BJ (cell line): ENCODE results near the gene OLFML1. TPM values are rescaled to one million over a fixed set of nuclear protein-coding genes. Genes with fewer than 3 reads are reported as not detected.

Experiments
- CTCF ChIA-PET: fragments of 350-600 bp; formaldehyde crosslinking; extraction: SDS; loops from one replicate; lab custom pipeline; 2021; ENCODE audit warnings: antibody characterized with exemption, inconsistent platforms; lab: Yijun Ruan, JAX
- POLR2A ChIA-PET: fragments of 300-600 bp; sonication (Branson Sonifier 250); formaldehyde crosslinking; extraction: SDS; loops from one replicate; lab custom pipeline; 2021; ENCODE audit warnings: antibody characterized with exemption; lab: Charles Lee
- DNase-seq: peaks from one replicate; pipeline ENCODE4 v3.0.0-alpha.2; 2011; ENCODE audit warnings: low read depth
- H3K27me3 ChIP-seq: 2 replicates; pipeline ENCODE4 v1.6.0; 2011; ENCODE audit warnings: low read length; ENCODE audit not compliant: control insufficient read depth, insufficient read depth
- H3K36me3 ChIP-seq: 2 replicates; pipeline ENCODE4 v1.5.1; 2011; ENCODE audit warnings: low read length; ENCODE audit not compliant: control insufficient read depth, insufficient read depth
- H3K4me3 ChIP-seq: 2 replicates; pipeline ENCODE4 v1.5.1; 2011; ENCODE audit warnings: low read depth, mild to moderate bottlenecking, control low read depth, low read length
- polyA plus RNA-seq: library from polyadenylated mRNA; depleted of rRNA; stranded (reverse); fragments of >200 nt; gene quantifications from 2 replicates; pipeline ENCODE4 v1.2.3, GENCODE V29; 2011
- TF ChIP-seq, protein P1 (sequence below): IDR thresholded peaks from 2 replicates; pipeline ENCODE4 v1.5.1; 2011; ENCODE audit warnings: low read depth, mild to moderate bottlenecking, control low read depth, inconsistent platforms, low read length, moderate library complexity; ENCODE audit not compliant: insufficient read depth

Gene OLFML1
- polyA plus RNA-seq, 1 experiment = 1.1 TPM

DNA sequence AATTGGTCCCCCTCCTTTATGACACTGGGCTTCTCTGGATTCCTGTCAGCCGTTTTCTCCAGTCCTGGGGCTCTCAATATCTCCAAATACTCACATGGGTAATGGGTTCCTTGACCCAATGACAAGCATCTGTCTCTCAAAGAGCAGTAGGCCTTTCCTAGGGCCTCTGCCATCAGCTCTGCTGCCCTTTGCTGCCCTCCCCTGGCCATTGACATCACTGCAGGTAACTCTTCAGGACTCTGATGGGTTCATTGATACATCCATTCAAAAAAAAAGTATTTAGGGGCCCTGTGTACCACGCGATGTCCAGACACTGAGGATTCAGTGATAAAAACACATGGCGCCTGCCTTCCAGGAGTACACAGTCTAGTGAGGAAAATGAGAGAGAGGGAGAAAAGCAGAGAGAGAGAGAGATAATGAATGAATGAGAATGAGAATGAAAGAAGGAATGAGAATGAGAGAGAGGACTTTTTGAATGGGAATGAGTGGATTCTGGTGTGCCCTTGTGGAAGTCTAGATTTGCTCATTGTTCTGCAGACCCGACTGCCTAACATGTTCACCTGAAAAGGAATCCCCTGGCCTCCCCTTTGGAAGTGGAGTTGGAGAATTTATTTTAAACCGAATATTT is 42.6 kb upstream of the OLFML1 start:
- Histone ChIP-seq H3K36me3 (no peaks in the 10 kb centered on the region), H3K4me3 (no peak overlapping the region), H3K27me3 (peaks cover 8% of the 10 kb centered on the region)
- TF ChIP-seq, protein P1, sequence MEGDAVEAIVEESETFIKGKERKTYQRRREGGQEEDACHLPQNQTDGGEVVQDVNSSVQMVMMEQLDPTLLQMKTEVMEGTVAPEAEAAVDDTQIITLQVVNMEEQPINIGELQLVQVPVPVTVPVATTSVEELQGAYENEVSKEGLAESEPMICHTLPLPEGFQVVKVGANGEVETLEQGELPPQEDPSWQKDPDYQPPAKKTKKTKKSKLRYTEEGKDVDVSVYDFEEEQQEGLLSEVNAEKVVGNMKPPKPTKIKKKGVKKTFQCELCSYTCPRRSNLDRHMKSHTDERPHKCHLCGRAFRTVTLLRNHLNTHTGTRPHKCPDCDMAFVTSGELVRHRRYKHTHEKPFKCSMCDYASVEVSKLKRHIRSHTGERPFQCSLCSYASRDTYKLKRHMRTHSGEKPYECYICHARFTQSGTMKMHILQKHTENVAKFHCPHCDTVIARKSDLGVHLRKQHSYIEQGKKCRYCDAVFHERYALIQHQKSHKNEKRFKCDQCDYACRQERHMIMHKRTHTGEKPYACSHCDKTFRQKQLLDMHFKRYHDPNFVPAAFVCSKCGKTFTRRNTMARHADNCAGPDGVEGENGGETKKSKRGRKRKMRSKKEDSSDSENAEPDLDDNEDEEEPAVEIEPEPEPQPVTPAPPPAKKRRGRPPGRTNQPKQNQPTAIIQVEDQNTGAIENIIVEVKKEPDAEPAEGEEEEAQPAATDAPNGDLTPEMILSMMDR = peak; percentile 91
- ChIA-PET POLR2A (no interaction called here), CTCF (interaction anchor here (0.8 to 7.3 kb wide), 30 partner anchors 9 to 345 kb away, joined by 3 to 66 read pairs (median 5); partner anchors contain the start of gene OLFML1)
- no peak for DNase-seq

GRCh38 chr11:7444091-7444981 is 41.0 kb upstream of the OLFML1 start:
- TF ChIP-seq, protein P1 = no peak
- Histone ChIP-seq H3K4me3 (no peak overlapping the region), H3K36me3 (no peaks in the 10 kb centered on the region), H3K27me3 (peaks cover 7% of the 10 kb centered on the region)
- no peak for DNase-seq
- CTCF ChIA-PET = interaction anchor here (1.0 to 7.3 kb wide), 7 partner anchors 13 to 248 kb away, joined by 3 to 66 read pairs (median 4); no protein-coding TSS in a partner anchor
- POLR2A ChIA-PET = no interaction called here

DNA sequence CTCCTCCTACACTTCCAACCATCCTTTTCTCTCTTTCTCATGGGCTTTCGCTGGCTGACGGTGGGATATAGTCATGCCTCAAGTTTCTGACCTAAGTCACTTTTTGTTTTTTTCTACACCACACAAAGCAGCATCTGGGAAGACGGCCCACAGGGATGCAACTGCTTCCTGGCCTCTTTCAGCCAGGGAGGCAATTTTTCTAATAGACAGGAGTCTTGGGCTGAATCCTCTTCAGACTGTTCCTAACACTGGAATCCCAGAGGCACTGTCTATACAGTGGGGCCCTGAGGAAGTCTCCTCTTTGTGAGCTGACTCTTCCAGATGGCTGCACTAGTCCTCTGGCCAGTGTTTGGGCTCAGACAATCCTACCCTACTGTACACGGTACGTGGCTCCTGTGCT is 39.7 kb upstream of the OLFML1 start:
- DNase-seq = no peak
- peaks cover 5% of the 10 kb centered on the region for H3K27me3 ChIP-seq
- H3K36me3 ChIP-seq = no peaks in the 10 kb centered on the region
- H3K4me3 ChIP-seq = no peak overlapping the region
- POLR2A ChIA-PET = no interaction called here
- CTCF ChIA-PET = interaction anchor here (1.2 to 1.6 kb wide), 2 partner anchors 220 to 243 kb away, joined by 4 read pairs; no protein-coding TSS in a partner anchor
- TF ChIP-seq, protein P1 = no peak

- Histone ChIP-seq H3K27me3 (peaks cover 8% of the 10 kb centered on the region), H3K36me3 (no peaks in the 10 kb centered on the region), H3K4me3 (no peak overlapping the region)
- POLR2A ChIA-PET = no interaction called here
- CTCF ChIA-PET = interaction anchor here (1.8 kb wide), 1 partner anchor 299 kb away, joined by 5 read pairs; no protein-coding TSS in a partner anchor
- TF ChIP-seq, protein P1 = no peak
- DNase-seq = no peak
Observed at GRCh38 chr11:7448201-7448600, 37.1 kb upstream of the OLFML1 start.
